Measurements from ENCODE around the gene TSFM.

Gene TSFM

DNA sequence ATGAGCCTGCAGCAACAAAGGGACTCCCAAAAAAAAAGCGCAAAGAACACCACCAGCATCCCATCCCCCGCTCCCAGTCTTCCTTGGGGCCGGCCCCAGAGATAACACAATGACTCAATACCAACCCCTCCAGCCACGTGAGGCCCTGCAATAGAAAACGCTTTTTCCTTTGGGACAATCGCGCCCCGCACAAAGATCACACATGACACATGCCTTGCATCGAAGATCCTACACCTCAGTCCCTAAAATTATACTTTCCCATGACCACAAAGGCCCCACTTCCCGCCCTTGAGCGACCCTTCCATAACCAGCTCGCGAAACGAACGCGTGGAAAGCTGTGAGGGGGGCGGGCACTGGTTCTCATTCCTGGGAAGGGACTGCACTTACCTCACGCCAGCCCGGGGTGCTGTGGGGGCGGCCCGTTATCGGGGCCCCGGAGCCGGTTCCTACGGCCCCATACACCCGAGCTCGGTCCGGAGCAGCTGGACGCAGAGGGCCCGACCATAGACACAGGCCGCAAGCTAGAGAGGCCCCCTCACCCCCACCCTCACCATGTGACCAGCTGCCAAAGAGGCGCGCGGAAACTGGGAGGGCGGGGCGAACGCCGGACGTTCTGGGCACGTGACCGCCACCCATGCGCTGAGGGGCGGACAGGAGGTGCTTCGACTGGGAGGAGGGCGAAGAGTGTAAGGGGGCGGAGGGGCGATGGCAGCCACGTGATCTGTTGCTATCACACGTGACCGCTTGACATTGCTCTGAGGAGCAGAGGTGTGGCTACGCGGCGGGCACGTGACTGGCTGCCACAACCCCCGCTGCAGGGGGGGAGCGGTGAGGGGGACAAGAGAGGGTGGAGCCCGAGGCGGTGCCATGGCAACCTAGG, 30.6 kb upstream of the TSFM start, which contains the start of gene CDK4:
CDK4 (minus strand) TSS at position 523 of the 880 bp plus-strand sequence. CDS start 593 bp downstream, outside the sequence.
- Histone ChIP-seq H3K79me2 (peaks cover 5% of the 10 kb centered on the region), H3K27me3 (ENCODE audit: control insufficient read depth, insufficient read depth, low read length) (no peaks in the 10 kb centered on the region), H3K4me1 (peaks cover 9% of the 10 kb centered on the region), H3K36me3 (ENCODE audit: control insufficient read depth, insufficient read depth, low read length) (no peaks in the 10 kb centered on the region), H3K27ac (peak within 1 kb of the TSS; percentile 88), H3K4me2 (ENCODE audit: low read length) (peak within 1 kb of the TSS; percentile 88), H3K9me3 (ENCODE audit: control insufficient read depth, low read length) (no peaks in the 10 kb centered on the region), H3K4me3 (ENCODE audit: low read depth, low read length) (peak within 1 kb of the TSS; percentile 94), H2AFZ (peak within 1 kb of the TSS; percentile 91), H3K9ac (peak within 1 kb of the TSS; percentile 65)
- TF ChIP-seq, protein P1, sequence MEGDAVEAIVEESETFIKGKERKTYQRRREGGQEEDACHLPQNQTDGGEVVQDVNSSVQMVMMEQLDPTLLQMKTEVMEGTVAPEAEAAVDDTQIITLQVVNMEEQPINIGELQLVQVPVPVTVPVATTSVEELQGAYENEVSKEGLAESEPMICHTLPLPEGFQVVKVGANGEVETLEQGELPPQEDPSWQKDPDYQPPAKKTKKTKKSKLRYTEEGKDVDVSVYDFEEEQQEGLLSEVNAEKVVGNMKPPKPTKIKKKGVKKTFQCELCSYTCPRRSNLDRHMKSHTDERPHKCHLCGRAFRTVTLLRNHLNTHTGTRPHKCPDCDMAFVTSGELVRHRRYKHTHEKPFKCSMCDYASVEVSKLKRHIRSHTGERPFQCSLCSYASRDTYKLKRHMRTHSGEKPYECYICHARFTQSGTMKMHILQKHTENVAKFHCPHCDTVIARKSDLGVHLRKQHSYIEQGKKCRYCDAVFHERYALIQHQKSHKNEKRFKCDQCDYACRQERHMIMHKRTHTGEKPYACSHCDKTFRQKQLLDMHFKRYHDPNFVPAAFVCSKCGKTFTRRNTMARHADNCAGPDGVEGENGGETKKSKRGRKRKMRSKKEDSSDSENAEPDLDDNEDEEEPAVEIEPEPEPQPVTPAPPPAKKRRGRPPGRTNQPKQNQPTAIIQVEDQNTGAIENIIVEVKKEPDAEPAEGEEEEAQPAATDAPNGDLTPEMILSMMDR (IDR thresholded peaks at IDR 0.05) = no peak

DNA sequence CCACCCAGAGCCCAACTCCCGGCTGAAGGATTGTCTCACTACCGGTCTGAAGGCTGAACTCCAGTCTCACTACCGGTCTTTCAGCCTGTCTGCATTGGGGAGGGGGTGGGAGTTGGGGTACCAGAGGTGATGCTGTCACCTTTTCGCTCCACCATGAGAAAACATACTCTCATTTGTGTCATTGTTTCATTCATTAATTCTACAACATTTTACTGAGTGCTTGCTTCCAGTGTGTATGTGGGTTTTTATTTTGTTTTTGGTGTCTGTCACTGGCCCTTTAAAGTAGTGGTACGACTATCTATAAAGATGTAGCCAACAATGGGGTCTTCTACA, 30.0 kb upstream of the TSFM start:
- peaks cover 9% of the 10 kb centered on the region for H3K4me1 ChIP-seq
- no peaks in the 10 kb centered on the region for H3K9me3 ChIP-seq (ENCODE audit: control insufficient read depth, low read length)
- H3K36me3 ChIP-seq (ENCODE audit: control insufficient read depth, insufficient read depth, low read length) = no peaks in the 10 kb centered on the region
- TF ChIP-seq, protein P1 (IDR thresholded peaks at IDR 0.05) = no peak
- H2AFZ ChIP-seq = peak overlapping the region; percentile 57
- no peak overlapping the region for H3K9ac ChIP-seq
- H3K27ac ChIP-seq = peak overlapping the region; percentile 83
- no peaks in the 10 kb centered on the region for H3K27me3 ChIP-seq (ENCODE audit: control insufficient read depth, insufficient read depth, low read length)
- H3K79me2 ChIP-seq = peaks cover 5% of the 10 kb centered on the region
- H3K4me2 ChIP-seq (ENCODE audit: low read length) = peak overlapping the region; percentile 66
- peak overlapping the region; percentile 94 for H3K4me3 ChIP-seq (ENCODE audit: low read depth, low read length)

GRCh38 chr12:57753756-57754337, 28.7 kb upstream of the TSFM start:
- no peak overlapping the region for H3K9ac ChIP-seq
- no peak overlapping the region for H3K4me3 ChIP-seq (ENCODE audit: low read depth, low read length)

GRCh38 chr12:57754411-57755193, 28.0 kb upstream of the TSFM start, which contains the start of gene MARCHF9:
Gene MARCHF9 (plus strand): TSS chr12:57755103. CDS start chr12:57755529, 426 bp downstream.
- TF ChIP-seq, protein P1 (IDR thresholded peaks at IDR 0.05) = no peak
- Histone ChIP-seq H3K36me3 (ENCODE audit: control insufficient read depth, insufficient read depth, low read length) (no peaks in the 10 kb centered on the region), H3K27me3 (ENCODE audit: control insufficient read depth, insufficient read depth, low read length) (no peaks in the 10 kb centered on the region), H3K9me3 (ENCODE audit: control insufficient read depth, low read length) (no peaks in the 10 kb centered on the region), H3K79me2 (peaks cover 5% of the 10 kb centered on the region), H2AFZ (peak within 1 kb of the TSS; percentile 78), H3K4me1 (peaks cover 9% of the 10 kb centered on the region), H3K27ac (peak within 1 kb of the TSS; percentile 83), H3K9ac (peak within 1 kb of the TSS; percentile 43), H3K4me3 (ENCODE audit: low read depth, low read length) (peak within 1 kb of the TSS; percentile 59), H3K4me2 (ENCODE audit: low read length) (peak within 1 kb of the TSS; percentile 83)

More at GRCh38 chr12:57753756-57754337, 28.7 kb upstream of the TSFM start:
- Histone ChIP-seq H2AFZ (peak overlapping the region; percentile 78), H3K79me2 (peaks cover 5% of the 10 kb centered on the region), H3K9me3 (ENCODE audit: control insufficient read depth, low read length) (no peaks in the 10 kb centered on the region), H3K27ac (peak overlapping the region; percentile 83), H3K36me3 (ENCODE audit: control insufficient read depth, insufficient read depth, low read length) (no peaks in the 10 kb centered on the region), H3K4me2 (ENCODE audit: low read length) (no peak overlapping the region), H3K27me3 (ENCODE audit: control insufficient read depth, insufficient read depth, low read length) (no peaks in the 10 kb centered on the region), H3K4me1 (peaks cover 9% of the 10 kb centered on the region)
- TF ChIP-seq, protein P1 (IDR thresholded peaks at IDR 0.05) = no peak

All from parathyroid adenoma (tissue), 2 donors.